Neural cell (in vitro differentiated cells): ENCODE results near the gene SEC63. TPM values are rescaled to one million over a fixed set of nuclear protein-coding genes. Genes with fewer than 3 reads are reported as not detected.

ENCODE experiments used
- H2AFZ ChIP-seq: fragments of 200-600, 300-800 bp; sonication (generic), shearing (Covaris generic); 2 replicates; pipeline ENCODE4 v1.6.0; 2014; ENCODE audit warnings: low read depth, mild to moderate bottlenecking, antibody characterized with exemption, low read length, moderate library complexity
- H3F3A ChIP-seq: fragments of 200-600 bp; shearing (Covaris generic); 2 replicates; pipeline ENCODE4 v1.6.1; 2016; ENCODE audit warnings: mild to moderate bottlenecking, moderate library complexity, mixed read lengths, antibody characterized with exemption, low read length; ENCODE audit not compliant: insufficient read depth, poor library complexity, severe bottlenecking
- H3K27ac ChIP-seq: fragments of 200-600, 300-800 bp; sonication (generic), shearing (Covaris generic); 2 replicates; pipeline ENCODE4 v1.5.1; 2014; ENCODE audit warnings: mild to moderate bottlenecking, low read length, moderate library complexity
- H3K27me3 ChIP-seq: fragments of 300-800, 200-600 bp; sonication (generic), shearing (Covaris generic); 2 replicates; pipeline ENCODE4 v1.6.0; 2014; ENCODE audit warnings: mild to moderate bottlenecking, low read depth, low read length, moderate library complexity; ENCODE audit not compliant: insufficient read depth
- H3K36me3 ChIP-seq: fragments of 300-800, 200-600 bp; sonication (generic), shearing (Covaris generic); 2 replicates; pipeline ENCODE4 v1.5.1; 2014; ENCODE audit warnings: mild to moderate bottlenecking, antibody characterized with exemption, low read length, moderate library complexity; ENCODE audit not compliant: insufficient read depth
- H3K4me2 ChIP-seq: fragments of 300-800, 200-600 bp; sonication (generic), shearing (Covaris generic); 2 replicates; pipeline ENCODE4 v1.6.0; 2014; ENCODE audit warnings: mild to moderate bottlenecking, low read length
- H3K4me3 ChIP-seq: fragments of 300-800, 200-600 bp; sonication (generic), shearing (Covaris generic); 2 replicates; pipeline ENCODE4 v1.5.1; 2014; ENCODE audit warnings: mild to moderate bottlenecking, low read length, moderate library complexity
- H3K79me2 ChIP-seq: fragments of 200-600 bp; shearing (Covaris generic); replicated peaks from 2 replicates; pipeline ENCODE4 v1.6.0; 2014; ENCODE audit warnings: mild to moderate bottlenecking, low read length, moderate library complexity; ENCODE audit not compliant: insufficient read depth
- H3K9ac ChIP-seq: fragments of 300-800, 200-600 bp; sonication (generic), shearing (Covaris generic); 2 replicates; pipeline ENCODE4 v1.6.1; 2016; ENCODE audit warnings: mild to moderate bottlenecking, low read length, mixed read lengths
- H3K9me2 ChIP-seq: fragments of 200-600 bp; shearing (Covaris generic); 2 replicates; pipeline ENCODE4 v1.6.1; 2016; ENCODE audit warnings: mild to moderate bottlenecking, low read length, mixed read lengths; ENCODE audit not compliant: insufficient read depth
- H3K9me3 ChIP-seq: fragments of 200-600, 300-800 bp; sonication (generic), shearing (Covaris generic); 2 replicates; pipeline ENCODE4 v1.6.1; 2016; ENCODE audit warnings: mild to moderate bottlenecking, mixed run types, low read length, moderate library complexity, mixed read lengths
- H4K20me1 ChIP-seq: fragments of 200-600 bp; shearing (Covaris generic); 2 replicates; pipeline ENCODE4 v1.6.1; 2016; ENCODE audit warnings: mild to moderate bottlenecking, mixed run types; ENCODE audit not compliant: insufficient read depth
- EP300 ChIP-seq: fragments of 450-650 bp; conservative IDR thresholded peaks from 2 replicates; pipeline ENCODE4 v1.6.1; 2014; ENCODE audit warnings: antibody characterized with exemption, mild to moderate bottlenecking, moderate library complexity; ENCODE audit not compliant: poor library complexity, severe bottlenecking
- EZH2 ChIP-seq: fragments of 200-600, 300-800 bp; shearing (Covaris generic), sonication (generic); IDR thresholded peaks from 2 replicates; pipeline ENCODE4 v1.6.1; 2014; ENCODE audit warnings: antibody characterized with exemption, low read length, borderline replicate concordance, mild to moderate bottlenecking; ENCODE audit not compliant: insufficient read depth, poor library complexity, severe bottlenecking
- MXI1 ChIP-seq: fragments of 450-650 bp; conservative IDR thresholded peaks from 2 replicates; pipeline ENCODE4 v1.6.1; 2014; ENCODE audit warnings: antibody characterized with exemption, mild to moderate bottlenecking; ENCODE audit not compliant: poor library complexity, severe bottlenecking
- POLR2AphosphoS5 ChIP-seq: IDR thresholded peaks from 2 replicates; pipeline ENCODE4 v1.6.1; 2012
- RAD21 ChIP-seq: fragments of 450-650 bp; conservative IDR thresholded peaks from 2 replicates; pipeline ENCODE4 v1.6.1; 2014; ENCODE audit warnings: antibody characterized with exemption, mild to moderate bottlenecking, moderate library complexity
- SMC3 ChIP-seq: fragments of 450-650 bp; conservative IDR thresholded peaks from 2 replicates; pipeline ENCODE4 v1.6.1; 2014; ENCODE audit warnings: antibody characterized with exemption, mild to moderate bottlenecking, moderate library complexity; ENCODE audit not compliant: poor library complexity
- TAF1 ChIP-seq: IDR thresholded peaks from 2 replicates; pipeline ENCODE4 v1.6.1; 2012; ENCODE audit warnings: low read depth
- polyA plus RNA-seq: library from polyadenylated mRNA; depleted of rRNA; stranded (reverse); fragments of >200 nt; gene quantifications from 2 replicates; pipeline ENCODE4 v1.2.3, GENCODE V29; 2014
- TF ChIP-seq, protein P1 (sequence below): IDR thresholded peaks from 2 replicates; pipeline ENCODE4 v1.6.1; 2012; ENCODE audit warnings: borderline replicate concordance
- TF ChIP-seq, protein P2 (sequence below): fragments of 450-650 bp; IDR thresholded peaks from 2 replicates; pipeline ENCODE4 v1.5.1; 2014; ENCODE audit warnings: antibody characterized with exemption, mild to moderate bottlenecking, moderate library complexity; ENCODE audit not compliant: poor library complexity, severe bottlenecking

The SEC63 gene
- polyA plus RNA-seq, 1 donor from 2014 or later, result 34.8 TPM

DNA sequence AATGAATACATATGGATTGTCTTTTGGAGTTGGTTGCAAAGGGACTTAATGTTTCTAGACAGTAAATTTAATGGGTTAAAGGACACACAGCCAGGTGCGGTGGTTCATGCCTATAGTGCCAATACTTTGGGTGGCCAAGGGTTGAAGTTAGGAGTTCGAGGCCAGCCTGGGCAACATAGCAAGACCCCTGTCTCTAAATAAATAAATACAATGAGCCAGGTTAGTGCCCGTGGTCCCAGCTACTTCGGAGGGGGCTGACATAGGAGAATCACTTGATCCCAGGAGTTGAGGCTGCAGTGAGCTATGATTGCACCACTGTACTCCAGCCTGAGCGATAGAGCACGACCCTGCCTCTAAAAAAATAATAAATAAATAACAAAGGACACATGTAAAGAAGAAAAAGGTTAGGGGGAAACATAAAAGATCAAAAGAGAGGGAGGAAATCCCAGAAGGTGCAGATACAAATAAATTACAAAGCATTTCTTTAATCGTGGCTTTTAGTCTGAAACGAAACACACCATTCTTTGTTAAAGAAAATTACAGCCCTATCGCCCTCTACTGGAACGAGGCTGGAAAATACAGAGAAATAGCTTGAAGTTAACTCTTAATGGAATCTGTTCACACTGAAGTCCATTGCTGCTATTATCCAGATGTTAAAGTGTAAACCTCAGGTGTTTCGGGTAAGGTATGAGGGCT is 91.3 kb downstream of the SEC63 start:
- Histone ChIP-seq H3K9ac (no peak overlapping the region), H3K4me2 (no peak overlapping the region), H4K20me1 (no peaks in the 10 kb centered on the region), H3K9me2 (no peaks in the 10 kb centered on the region), H3K27me3 (no peaks in the 10 kb centered on the region), H3K4me3 (no peak overlapping the region), H3K79me2 (no peaks in the 10 kb centered on the region), H2AFZ (no peak overlapping the region), H3F3A (no peaks in the 10 kb centered on the region), H3K9me3 (no peaks in the 10 kb centered on the region), H3K36me3 (no peaks in the 10 kb centered on the region), H3K27ac (no peak overlapping the region)
- TF ChIP-seq MXI1 (no peak), EZH2 (no peak), EP300 (no peak), SMC3 (peak; percentile 74), RAD21 (peak; percentile 71), TAF1 (no peak)
- TF ChIP-seq, protein P1, sequence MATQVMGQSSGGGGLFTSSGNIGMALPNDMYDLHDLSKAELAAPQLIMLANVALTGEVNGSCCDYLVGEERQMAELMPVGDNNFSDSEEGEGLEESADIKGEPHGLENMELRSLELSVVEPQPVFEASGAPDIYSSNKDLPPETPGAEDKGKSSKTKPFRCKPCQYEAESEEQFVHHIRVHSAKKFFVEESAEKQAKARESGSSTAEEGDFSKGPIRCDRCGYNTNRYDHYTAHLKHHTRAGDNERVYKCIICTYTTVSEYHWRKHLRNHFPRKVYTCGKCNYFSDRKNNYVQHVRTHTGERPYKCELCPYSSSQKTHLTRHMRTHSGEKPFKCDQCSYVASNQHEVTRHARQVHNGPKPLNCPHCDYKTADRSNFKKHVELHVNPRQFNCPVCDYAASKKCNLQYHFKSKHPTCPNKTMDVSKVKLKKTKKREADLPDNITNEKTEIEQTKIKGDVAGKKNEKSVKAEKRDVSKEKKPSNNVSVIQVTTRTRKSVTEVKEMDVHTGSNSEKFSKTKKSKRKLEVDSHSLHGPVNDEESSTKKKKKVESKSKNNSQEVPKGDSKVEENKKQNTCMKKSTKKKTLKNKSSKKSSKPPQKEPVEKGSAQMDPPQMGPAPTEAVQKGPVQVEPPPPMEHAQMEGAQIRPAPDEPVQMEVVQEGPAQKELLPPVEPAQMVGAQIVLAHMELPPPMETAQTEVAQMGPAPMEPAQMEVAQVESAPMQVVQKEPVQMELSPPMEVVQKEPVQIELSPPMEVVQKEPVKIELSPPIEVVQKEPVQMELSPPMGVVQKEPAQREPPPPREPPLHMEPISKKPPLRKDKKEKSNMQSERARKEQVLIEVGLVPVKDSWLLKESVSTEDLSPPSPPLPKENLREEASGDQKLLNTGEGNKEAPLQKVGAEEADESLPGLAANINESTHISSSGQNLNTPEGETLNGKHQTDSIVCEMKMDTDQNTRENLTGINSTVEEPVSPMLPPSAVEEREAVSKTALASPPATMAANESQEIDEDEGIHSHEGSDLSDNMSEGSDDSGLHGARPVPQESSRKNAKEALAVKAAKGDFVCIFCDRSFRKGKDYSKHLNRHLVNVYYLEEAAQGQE, result no peak
- TF ChIP-seq, protein P2, sequence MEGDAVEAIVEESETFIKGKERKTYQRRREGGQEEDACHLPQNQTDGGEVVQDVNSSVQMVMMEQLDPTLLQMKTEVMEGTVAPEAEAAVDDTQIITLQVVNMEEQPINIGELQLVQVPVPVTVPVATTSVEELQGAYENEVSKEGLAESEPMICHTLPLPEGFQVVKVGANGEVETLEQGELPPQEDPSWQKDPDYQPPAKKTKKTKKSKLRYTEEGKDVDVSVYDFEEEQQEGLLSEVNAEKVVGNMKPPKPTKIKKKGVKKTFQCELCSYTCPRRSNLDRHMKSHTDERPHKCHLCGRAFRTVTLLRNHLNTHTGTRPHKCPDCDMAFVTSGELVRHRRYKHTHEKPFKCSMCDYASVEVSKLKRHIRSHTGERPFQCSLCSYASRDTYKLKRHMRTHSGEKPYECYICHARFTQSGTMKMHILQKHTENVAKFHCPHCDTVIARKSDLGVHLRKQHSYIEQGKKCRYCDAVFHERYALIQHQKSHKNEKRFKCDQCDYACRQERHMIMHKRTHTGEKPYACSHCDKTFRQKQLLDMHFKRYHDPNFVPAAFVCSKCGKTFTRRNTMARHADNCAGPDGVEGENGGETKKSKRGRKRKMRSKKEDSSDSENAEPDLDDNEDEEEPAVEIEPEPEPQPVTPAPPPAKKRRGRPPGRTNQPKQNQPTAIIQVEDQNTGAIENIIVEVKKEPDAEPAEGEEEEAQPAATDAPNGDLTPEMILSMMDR, result peak; percentile 76

DNA sequence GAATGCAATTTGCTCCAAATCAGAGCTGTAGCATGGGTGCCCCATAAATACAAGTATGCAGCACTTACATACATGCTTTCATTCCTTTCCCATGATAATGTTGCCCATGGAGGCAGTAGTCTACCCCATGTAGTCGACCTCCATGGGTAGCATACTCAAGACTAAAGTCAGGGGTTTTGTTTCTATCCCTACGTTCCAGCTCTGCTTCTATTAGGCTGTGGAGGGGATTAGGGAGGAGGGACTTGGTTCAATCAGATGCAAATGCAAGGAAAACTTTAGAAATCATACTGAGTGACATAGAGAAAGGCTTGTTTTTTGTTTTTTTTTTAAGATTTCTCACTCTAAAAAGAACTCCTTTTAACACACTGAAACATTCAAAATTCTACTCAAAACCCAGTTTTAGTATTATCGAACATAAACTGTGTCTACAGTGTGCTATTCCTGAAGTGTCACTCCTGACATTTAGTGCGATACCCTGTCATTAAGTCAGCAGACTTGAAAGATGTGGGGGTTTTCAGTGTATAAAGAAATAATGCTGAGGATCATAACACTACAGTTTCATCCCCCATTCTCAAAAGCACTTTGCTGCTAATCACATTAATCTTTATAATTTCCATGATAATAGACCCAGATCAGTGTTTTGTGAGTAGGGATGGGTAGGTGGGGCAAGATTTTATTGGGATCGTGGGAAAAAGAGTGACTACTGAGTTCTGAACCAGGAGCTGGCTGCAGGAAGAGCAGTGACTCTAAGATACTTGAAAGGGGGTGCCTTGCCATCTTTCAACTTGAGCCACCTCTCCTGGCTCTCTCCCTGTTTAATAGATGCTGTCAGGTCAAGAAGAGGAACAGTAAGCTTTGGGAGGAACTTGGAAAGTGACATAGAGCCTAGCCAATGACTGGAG is 93.5 kb downstream of the SEC63 start:
- no peak overlapping the region for H3K4me2 ChIP-seq

More for the DNA sequence above, 93.5 kb downstream of the SEC63 start:
- TF ChIP-seq POLR2AphosphoS5, result peak; percentile 43
- peak; percentile 25 for TF ChIP-seq EP300
- TF ChIP-seq MXI1, result no peak
- no peak for TF ChIP-seq RAD21
- TF ChIP-seq, protein P2, result no peak
- no peak for TF ChIP-seq SMC3
- TF ChIP-seq TAF1, result no peak
- TF ChIP-seq, protein P1, result no peak
- no peak for TF ChIP-seq EZH2
- Histone ChIP-seq H3K9me3 (no peaks in the 10 kb centered on the region), H3K9ac (no peak overlapping the region), H4K20me1 (no peaks in the 10 kb centered on the region), H3K36me3 (no peaks in the 10 kb centered on the region), H3K27me3 (no peaks in the 10 kb centered on the region), H3K27ac (no peak overlapping the region), H3K9me2 (no peaks in the 10 kb centered on the region), H3K4me3 (peak overlapping the region; percentile 3), H3K79me2 (no peaks in the 10 kb centered on the region), H3F3A (no peaks in the 10 kb centered on the region), H2AFZ (no peak overlapping the region)
